Thyroid gland (tissue), 4 donors: ENCODE data around the gene FOSB.

ENCODE experiments used
- POLR2A ChIP-seq, 2 donors: fragments of 450-650 bp; IDR thresholded peaks; one replicate each; pipeline ENCODE4 v1.6.1; 2017; ENCODE audit warnings: antibody characterized with exemption in 2 of 2, mild to moderate bottlenecking in 2 of 2, moderate library complexity in 1 of 2
- TF ChIP-seq, protein P1 (sequence below), 6 experiments: fragments of 200-600 bp in 3 of 6; fragments of 450-650 bp in 3 of 6; sonication (generic) in 3 of 6; IDR thresholded peaks; one replicate each; pipeline ENCODE4 v1.5.1; 2016 to 2019; ENCODE audit warnings: antibody characterized with exemption in 6 of 6, mild to moderate bottlenecking in 2 of 6, inconsistent platforms in 1 of 6, moderate library complexity in 1 of 6

GRCh38 chr19:45418802-45419201 is 49.0 kb upstream of the FOSB start:
- TF ChIP-seq, protein P1, sequence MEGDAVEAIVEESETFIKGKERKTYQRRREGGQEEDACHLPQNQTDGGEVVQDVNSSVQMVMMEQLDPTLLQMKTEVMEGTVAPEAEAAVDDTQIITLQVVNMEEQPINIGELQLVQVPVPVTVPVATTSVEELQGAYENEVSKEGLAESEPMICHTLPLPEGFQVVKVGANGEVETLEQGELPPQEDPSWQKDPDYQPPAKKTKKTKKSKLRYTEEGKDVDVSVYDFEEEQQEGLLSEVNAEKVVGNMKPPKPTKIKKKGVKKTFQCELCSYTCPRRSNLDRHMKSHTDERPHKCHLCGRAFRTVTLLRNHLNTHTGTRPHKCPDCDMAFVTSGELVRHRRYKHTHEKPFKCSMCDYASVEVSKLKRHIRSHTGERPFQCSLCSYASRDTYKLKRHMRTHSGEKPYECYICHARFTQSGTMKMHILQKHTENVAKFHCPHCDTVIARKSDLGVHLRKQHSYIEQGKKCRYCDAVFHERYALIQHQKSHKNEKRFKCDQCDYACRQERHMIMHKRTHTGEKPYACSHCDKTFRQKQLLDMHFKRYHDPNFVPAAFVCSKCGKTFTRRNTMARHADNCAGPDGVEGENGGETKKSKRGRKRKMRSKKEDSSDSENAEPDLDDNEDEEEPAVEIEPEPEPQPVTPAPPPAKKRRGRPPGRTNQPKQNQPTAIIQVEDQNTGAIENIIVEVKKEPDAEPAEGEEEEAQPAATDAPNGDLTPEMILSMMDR (IDR thresholded peaks at IDR 0.05) = no peak
- TF ChIP-seq POLR2A (IDR thresholded peaks at IDR 0.05) = no peak
